Glomerular visceral epithelial cell (primary cell): Measurements from ENCODE around the gene C16orf54.
"Not testable (repeated sequence)": the region's sequence is repeated elsewhere in the genome, so short reads cannot be mapped to it uniquely, and the experiment has no call there.

Experiments used
- DNase-seq: peaks from one replicate; pipeline ENCODE4 v3.0.0-alpha.2; 2016; ENCODE audit errors: extremely low spot score

Gene C16orf54

GRCh38 chr16:29745853-29746345, at the start of gene C16orf54:
Gene C16orf54, minus strand, starts transcription at chr16:29745990. Its CDS starts 1,039 bp downstream, at chr16:29744951.
- DNase-seq: no peak

GRCh38 chr16:29794231-29794710, 48.5 kb upstream of the C16orf54 start:
- DNase-seq: no peak

- DNase-seq: not testable (repeated sequence)
These were observed 47.4 kb upstream of the C16orf54 start for GRCh38 chr16:29793153-29793552.

- no peak for DNase-seq
These were observed 46.3 kb upstream of the C16orf54 start for GRCh38 chr16:29791845-29792807.

GRCh38 chr16:29790949-29791844, 45.4 kb upstream of the C16orf54 start:
- DNase-seq: no peak

GRCh38 chr16:29790183-29790948, 44.6 kb upstream of the C16orf54 start, which contains the start of gene KIF22:
Gene KIF22, plus strand, starts transcription at chr16:29790751. Its CDS starts 9 bp downstream, at chr16:29790760.
- DNase-seq: peak; percentile 98

- DNase-seq: no peak
These were observed 44.0 kb upstream of the C16orf54 start for GRCh38 chr16:29789775-29790182.

GRCh38 chr16:29787155-29787554, 41.4 kb upstream of the C16orf54 start:
- DNase-seq: not testable (repeated sequence)

- peak; percentile 23 for DNase-seq
These were observed 39.2 kb upstream of the C16orf54 start for GRCh38 chr16:29784901-29785500.

GRCh38 chr16:29784157-29784556, 38.4 kb upstream of the C16orf54 start:
- DNase-seq: no peak

GRCh38 chr16:29783094-29783953, 37.5 kb upstream of the C16orf54 start:
- not testable (repeated sequence) for DNase-seq

GRCh38 chr16:29779474-29779873, 33.7 kb upstream of the C16orf54 start:
- DNase-seq: peak; percentile 10

- no peak for DNase-seq
These were observed 32.0 kb upstream of the C16orf54 start, which contains the start of gene ZG16 for GRCh38 chr16:29777576-29778350. Gene ZG16, plus strand, starts transcription at chr16:29778256. Its CDS starts 1,011 bp downstream, at chr16:29779267.

GRCh38 chr16:29775742-29776408, 30.1 kb upstream of the C16orf54 start:
- peak; percentile 20 for DNase-seq

GRCh38 chr16:29774730-29775129, 28.9 kb upstream of the C16orf54 start:
- no peak for DNase-seq

- not testable (repeated sequence) for DNase-seq
These were observed 26.5 kb upstream of the C16orf54 start for GRCh38 chr16:29772330-29772729.

GRCh38 chr16:29770250-29770929, 24.6 kb upstream of the C16orf54 start:
- DNase-seq: no peak

- DNase-seq: no peak
These were observed 23.7 kb upstream of the C16orf54 start for GRCh38 chr16:29769507-29769906.
